Measurements from ENCODE around the gene TNFRSF12A. TPM values are rescaled to one million over a fixed set of nuclear protein-coding genes. Genes with fewer than 3 reads are reported as not detected.
"Not testable (repeated sequence)": the region's sequence is repeated elsewhere in the genome, so short reads cannot be mapped to it uniquely, and the experiment has no call there.

TNFRSF12A gene
- total RNA-seq, 4 donors from 2014 or later = 20.9 to 140 (median 57.5) TPM

- H3K4me1 ChIP-seq = peaks cover 9 to 14% (median 12%) of the 10 kb centered on the region in 4 donors
- WGBS = 57% methylated on average over 4 of the region's 4 CpGs
- no peak overlapping the region for H3K4me3 ChIP-seq
- H3K36me3 ChIP-seq = peaks cover 0 to 4% (median 0%) of the 10 kb centered on the region in 4 donors
- intact Hi-C loops (cut with DNase I) = no loop called here
- H3K27ac ChIP-seq (replicated peaks in 1 of 4) = no peak overlapping the region
- H3K27me3 ChIP-seq = peaks cover 0 to 58% (median 29%) of the 10 kb centered on the region in 4 donors
- TF ChIP-seq POLR2AphosphoS5 (IDR thresholded peaks at IDR 0.05) = no peak
- TF ChIP-seq CTCF (IDR thresholded peaks at IDR 0.05) = no peak
- TF ChIP-seq EP300 (IDR thresholded peaks at IDR 0.05) = no peak
- no peak for TF ChIP-seq POLR2A (IDR thresholded peaks at IDR 0.05; ENCODE audit: low read depth)
- no peaks in the 10 kb centered on the region for H3K9me3 ChIP-seq
- DNase-seq (ENCODE audit: extremely low spot score) = no peak
Observed at GRCh38 chr16:3051009-3051408, 30.8 kb downstream of the TNFRSF12A start.

- Histone ChIP-seq H3K27ac (replicated peaks in 1 of 4) (no peak overlapping the region), H3K36me3 (peaks cover 0 to 4% (median 0%) of the 10 kb centered on the region in 4 donors), H3K9me3 (no peaks in the 10 kb centered on the region), H3K4me1 (peaks cover 4 to 10% (median 7%) of the 10 kb centered on the region in 4 donors), H3K4me3 (no peak overlapping the region), H3K27me3 (peaks cover 0 to 53% (median 24%) of the 10 kb centered on the region in 4 donors)
- intact Hi-C loops (cut with DNase I) = no loop called here
- TF ChIP-seq POLR2AphosphoS5 (IDR thresholded peaks at IDR 0.05) (no peak), POLR2A (IDR thresholded peaks at IDR 0.05; ENCODE audit: low read depth) (no peak), CTCF (IDR thresholded peaks at IDR 0.05) (no peak), EP300 (IDR thresholded peaks at IDR 0.05) (no peak)
- DNase-seq (ENCODE audit: extremely low spot score) = no peak
- WGBS = 64% methylated on average over 6 of the region's 9 CpGs
Observed at GRCh38 chr16:3051494-3051893, 31.3 kb downstream of the TNFRSF12A start.

GRCh38 chr16:3052571-3053329, 32.6 kb downstream of the TNFRSF12A start:
- H3K4me3 ChIP-seq; DNase-seq (ENCODE audit: extremely low spot score); H3K36me3 ChIP-seq; H3K27ac ChIP-seq (replicated peaks in 1 of 4); H3K4me1 ChIP-seq; intact Hi-C loops (cut with DNase I); H3K9me3 ChIP-seq: not testable (repeated sequence)
- peaks cover 0 to 41% (median 12%) of the 10 kb centered on the region in 4 donors for H3K27me3 ChIP-seq
- WGBS = 73% methylated on average over 6 of the region's 12 CpGs

GRCh38 chr16:3053330-3053710, 33.2 kb downstream of the TNFRSF12A start:
- intact Hi-C loops (cut with DNase I); H3K27ac ChIP-seq (replicated peaks in 1 of 4); DNase-seq (ENCODE audit: extremely low spot score); H3K36me3 ChIP-seq; H3K4me1 ChIP-seq; H3K4me3 ChIP-seq; H3K9me3 ChIP-seq: not testable (repeated sequence)
- H3K27me3 ChIP-seq = peaks cover 0 to 38% (median 8%) of the 10 kb centered on the region in 4 donors
- no CpG with 5 or more reads among the region's 13 CpGs for WGBS

- H3K36me3 ChIP-seq = peaks cover 0 to 4% (median 0%) of the 10 kb centered on the region in 4 donors
- WGBS = 71% methylated on average over 16 of the region's 17 CpGs
- TF ChIP-seq POLR2A (IDR thresholded peaks at IDR 0.05; ENCODE audit: low read depth) (no peak), POLR2AphosphoS5 (IDR thresholded peaks at IDR 0.05) (no peak), EP300 (IDR thresholded peaks at IDR 0.05) (no peak), CTCF (IDR thresholded peaks at IDR 0.05) (no peak)
- DNase-seq (ENCODE audit: extremely low spot score) = no peak
- intact Hi-C loops (cut with DNase I) = loop anchor here (5.0 kb wide), 1 partner anchor 112 kb away; no protein-coding TSS in a partner anchor
- no peaks in the 10 kb centered on the region for H3K9me3 ChIP-seq
- H3K27ac ChIP-seq (replicated peaks in 1 of 4) = no peak overlapping the region
- H3K27me3 ChIP-seq = peaks cover 0 to 28% (median 0%) of the 10 kb centered on the region in 4 donors
- peaks cover 15 to 25% (median 22%) of the 10 kb centered on the region in 4 donors for H3K4me1 ChIP-seq
- no peak overlapping the region for H3K4me3 ChIP-seq
Observed at GRCh38 chr16:3054965-3055733, 35.0 kb downstream of the TNFRSF12A start.

- not testable (repeated sequence) for H3K9me3 ChIP-seq; H3K27ac ChIP-seq (replicated peaks in 1 of 4); DNase-seq (ENCODE audit: extremely low spot score); H3K4me3 ChIP-seq; H3K36me3 ChIP-seq
- 30% methylated on average over 4 of the region's 9 CpGs for WGBS
- intact Hi-C loops (cut with DNase I) = loop anchor here (5.0 kb wide), 1 partner anchor 112 kb away; no protein-coding TSS in a partner anchor
- Histone ChIP-seq H3K27me3 (peaks cover 0 to 24% (median 0%) of the 10 kb centered on the region in 4 donors), H3K4me1 (peaks cover 21 to 26% (median 23%) of the 10 kb centered on the region in 4 donors)
Observed at GRCh38 chr16:3055734-3056115, 35.6 kb downstream of the TNFRSF12A start.

Data from esophagus muscularis mucosa (tissue), 4 donors.